ENCODE data around the gene FTH1.

- TF ChIP-seq CTCF (IDR thresholded peaks at IDR 0.05; ENCODE audit: low read depth, low read length, poor library complexity, severe bottlenecking) (no peak), EZH2phosphoT487 (IDR thresholded peaks at IDR 0.05; ENCODE audit: borderline replicate concordance, low read length) (no peak)
Observed at GRCh38 chr11:61946894-61947293, 20.5 kb downstream of the FTH1 start.

All from DOHH2 (cell line).